ENCODE results near the gene GRIA4.

GRCh38 chr11:105878510-105878909 is 268.6 kb downstream of the GRIA4 start:
- no peak for TF ChIP-seq POLR2A (IDR thresholded peaks at IDR 0.05)
- TF ChIP-seq CTCF (IDR thresholded peaks at IDR 0.05) = no peak
